Mucosa of descending colon (tissue), 3 donors: ENCODE results near the gene SPATA6L. TPM values are rescaled to one million over a fixed set of nuclear protein-coding genes. Genes with fewer than 3 reads are reported as not detected.

Experiments used
- ATAC-seq: fragments of 200-7000 bp; cut with Tn5 transposase; one replicate; pipeline ENCODE4 v1.9.1; 2020; ENCODE audit warnings: mild to moderate bottlenecking, moderate library complexity
- DNase-seq, 3 donors: peaks; one replicate each; pipeline ENCODE4 v3.0.0-alpha.2; 2020
- H3K36me3 ChIP-seq: fragments of 200-600 bp; one replicate; pipeline ENCODE4 v1.8.0; 2021; ENCODE audit warnings: low read depth, mild to moderate bottlenecking
- H3K4me1 ChIP-seq: fragments of 200-600 bp; one replicate; pipeline ENCODE4 v1.8.0; 2021; ENCODE audit warnings: low read depth, mild to moderate bottlenecking
- H3K4me3 ChIP-seq: fragments of 200-600 bp; one replicate; pipeline ENCODE4 v1.8.0; 2021; ENCODE audit warnings: mild to moderate bottlenecking
- H3K9me3 ChIP-seq: fragments of 200-600 bp; one replicate; pipeline ENCODE4 v1.8.0; 2021; ENCODE audit warnings: mild to moderate bottlenecking
- intact Hi-C, 2 donors: fragments of 100-400 bp; cut with DNase I in 1 of 2; cut with micrococcal nuclease in 1 of 2; formaldehyde crosslinking; loops; one replicate each; pipeline versions ENCODE4 v1.11.0 to v1.11.1; 2022; cut with DNase I, micrococcal nuclease
- total RNA-seq, 3 donors: library from RNA; stranded (reverse); fragmentation: NEBNext Ultra II Directional in 2 of 3; extraction: Animal tissue kit (Norgen Biotek cat#: 25700) in 2 of 3; gene quantifications; one replicate each; pipeline versions ENCODE4 v1.2.1 to v1.2.4, GENCODE V29; 2021 to 2023
- TF ChIP-seq, protein P1 (sequence below): fragments of 200-600 bp; IDR thresholded peaks from one replicate; pipeline ENCODE4 v1.8.0; 2022; ENCODE audit warnings: antibody characterized with exemption, mild to moderate bottlenecking
- donor health status: DM: no; HTN: no; CAD: no; lungs with moderate emphysema.
- donor health status: DM: no; HTN: no; CAD: no.
- donor health status: DM: no; HTN: yes; CAD: no.

The SPATA6L gene
- total RNA-seq, 3 donors from 2014 or later, result 4.5 to 4.9 (median 4.7) TPM

DNA sequence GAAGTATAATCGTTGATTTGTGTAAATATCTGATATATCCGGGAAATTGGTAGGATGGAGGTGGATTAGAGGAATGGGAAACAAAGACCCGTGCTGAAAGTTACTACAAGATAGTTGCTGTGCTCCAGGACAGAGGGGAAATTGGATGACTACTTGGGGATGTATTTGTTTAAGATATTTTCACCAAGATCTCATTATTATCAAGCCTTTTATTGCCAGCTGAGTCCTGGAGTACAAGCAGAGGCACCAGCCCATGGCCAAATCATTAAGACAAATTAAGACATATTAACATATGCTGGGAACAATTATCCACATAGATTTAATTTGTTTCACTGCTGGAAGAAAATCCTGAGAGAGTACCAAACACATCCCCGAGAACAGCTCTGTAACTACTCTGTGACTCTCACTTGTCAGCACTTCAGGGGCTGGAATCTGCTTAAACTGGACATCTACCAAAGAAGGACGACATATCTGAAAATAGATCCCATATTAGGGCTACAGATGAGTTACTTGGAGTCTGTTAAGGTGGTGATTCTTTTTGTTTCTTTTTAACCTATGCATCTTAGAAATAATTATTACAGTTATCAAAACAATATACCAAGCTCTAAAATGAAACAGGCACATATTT, 107.8 kb downstream of the SPATA6L start:
- no peak overlapping the region for H3K4me3 ChIP-seq
- intact Hi-C loops, result no loop called here
- TF ChIP-seq, protein P1, sequence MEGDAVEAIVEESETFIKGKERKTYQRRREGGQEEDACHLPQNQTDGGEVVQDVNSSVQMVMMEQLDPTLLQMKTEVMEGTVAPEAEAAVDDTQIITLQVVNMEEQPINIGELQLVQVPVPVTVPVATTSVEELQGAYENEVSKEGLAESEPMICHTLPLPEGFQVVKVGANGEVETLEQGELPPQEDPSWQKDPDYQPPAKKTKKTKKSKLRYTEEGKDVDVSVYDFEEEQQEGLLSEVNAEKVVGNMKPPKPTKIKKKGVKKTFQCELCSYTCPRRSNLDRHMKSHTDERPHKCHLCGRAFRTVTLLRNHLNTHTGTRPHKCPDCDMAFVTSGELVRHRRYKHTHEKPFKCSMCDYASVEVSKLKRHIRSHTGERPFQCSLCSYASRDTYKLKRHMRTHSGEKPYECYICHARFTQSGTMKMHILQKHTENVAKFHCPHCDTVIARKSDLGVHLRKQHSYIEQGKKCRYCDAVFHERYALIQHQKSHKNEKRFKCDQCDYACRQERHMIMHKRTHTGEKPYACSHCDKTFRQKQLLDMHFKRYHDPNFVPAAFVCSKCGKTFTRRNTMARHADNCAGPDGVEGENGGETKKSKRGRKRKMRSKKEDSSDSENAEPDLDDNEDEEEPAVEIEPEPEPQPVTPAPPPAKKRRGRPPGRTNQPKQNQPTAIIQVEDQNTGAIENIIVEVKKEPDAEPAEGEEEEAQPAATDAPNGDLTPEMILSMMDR, result no peak
- no peak for DNase-seq
- no peaks in the 10 kb centered on the region for H3K36me3 ChIP-seq
- no peaks in the 10 kb centered on the region for H3K4me1 ChIP-seq
- no peaks in the 10 kb centered on the region for H3K9me3 ChIP-seq
- no peak for ATAC-seq

DNA sequence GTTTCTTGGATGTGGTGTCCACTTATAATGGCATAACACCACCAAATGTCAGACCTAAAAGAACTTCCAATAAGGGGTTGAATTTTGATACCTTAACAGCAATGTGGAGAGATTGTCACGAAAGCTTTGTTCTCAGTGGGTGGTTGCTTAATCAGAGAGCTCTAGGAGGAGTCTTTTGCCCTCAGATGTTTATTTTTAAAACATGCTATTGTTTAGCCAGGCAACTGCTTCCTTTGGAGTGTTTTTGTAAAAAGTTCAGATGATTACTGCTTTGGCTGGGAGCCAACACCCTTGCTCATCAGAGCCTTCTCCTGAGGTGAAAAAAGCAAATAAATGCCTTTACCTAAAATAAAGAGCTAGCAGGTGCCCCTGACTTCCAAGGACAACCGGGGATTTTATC, 111.0 kb downstream of the SPATA6L start:
- Histone ChIP-seq H3K4me1 (no peaks in the 10 kb centered on the region), H3K36me3 (no peaks in the 10 kb centered on the region), H3K4me3 (no peak overlapping the region), H3K9me3 (no peaks in the 10 kb centered on the region)
- ATAC-seq (no peak), DNase-seq (no peak)
- intact Hi-C loops, result no loop called here
- TF ChIP-seq, protein P1, result no peak

DNA sequence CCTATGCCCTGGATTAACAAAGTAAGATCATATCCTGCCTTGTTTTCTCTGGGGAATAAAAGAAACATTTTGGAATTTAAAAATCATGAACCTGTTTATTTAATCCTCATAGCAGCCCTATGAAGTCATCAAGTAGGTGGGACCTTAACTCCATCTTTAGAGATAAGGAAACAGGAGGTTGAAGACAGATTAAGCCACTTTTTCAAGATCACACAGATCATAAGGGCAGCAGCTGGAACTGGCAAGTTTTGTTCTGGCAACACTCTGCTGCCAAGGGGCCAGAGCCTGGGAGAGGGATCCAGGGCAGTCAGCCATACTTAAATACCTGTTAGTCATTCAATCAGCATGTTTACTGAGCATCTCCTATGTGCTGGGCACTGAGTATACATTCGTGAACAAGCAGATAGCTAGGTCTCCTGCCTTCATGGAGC, 112.3 kb downstream of the SPATA6L start:
- TF ChIP-seq, protein P1, result no peak
- DNase-seq (no peak), ATAC-seq (no peak)
- Histone ChIP-seq H3K4me1 (no peaks in the 10 kb centered on the region), H3K4me3 (no peak overlapping the region), H3K36me3 (no peaks in the 10 kb centered on the region), H3K9me3 (no peaks in the 10 kb centered on the region)
- intact Hi-C loops, result no loop called here

DNA sequence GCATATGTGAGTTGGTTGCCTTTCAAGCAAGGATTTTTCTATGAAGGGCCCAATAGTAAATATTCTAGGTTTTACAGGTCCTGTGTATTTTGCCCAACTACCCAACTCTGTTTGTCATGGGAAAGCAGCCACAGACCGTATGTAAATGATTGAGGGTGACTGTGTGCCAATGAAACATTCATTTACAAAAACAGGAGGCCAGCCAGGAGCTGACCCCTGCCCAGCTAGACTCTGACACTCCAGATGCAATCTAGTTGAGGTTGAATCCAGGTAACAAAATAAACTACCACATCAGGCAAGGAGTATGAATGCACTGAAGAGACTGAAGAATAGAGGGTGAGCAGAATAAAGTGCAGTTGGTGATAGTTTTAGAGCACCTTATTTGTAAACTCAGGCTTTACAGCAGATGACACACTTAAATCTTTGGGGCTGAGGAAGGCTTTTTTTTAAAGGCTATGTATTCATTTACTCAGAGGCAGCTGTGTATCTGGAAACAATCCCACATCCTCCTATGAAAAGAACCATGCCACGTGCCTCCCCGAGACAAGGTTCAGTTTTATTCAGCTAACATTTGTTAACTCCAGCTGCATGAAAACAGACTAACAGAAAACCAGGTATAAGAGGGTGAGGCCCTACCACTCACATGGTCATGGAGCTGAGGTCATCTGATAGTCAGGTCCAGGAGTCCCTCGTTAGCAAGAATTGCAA, 115.3 kb downstream of the SPATA6L start:
- TF ChIP-seq, protein P1, result no peak
- DNase-seq, result no peak
- no peaks in the 10 kb centered on the region for H3K4me1 ChIP-seq
- peak; percentile 19 for ATAC-seq
- intact Hi-C loops, result no loop called here
- H3K9me3 ChIP-seq, result no peaks in the 10 kb centered on the region
- H3K4me3 ChIP-seq, result no peak overlapping the region
- H3K36me3 ChIP-seq, result no peaks in the 10 kb centered on the region

DNA sequence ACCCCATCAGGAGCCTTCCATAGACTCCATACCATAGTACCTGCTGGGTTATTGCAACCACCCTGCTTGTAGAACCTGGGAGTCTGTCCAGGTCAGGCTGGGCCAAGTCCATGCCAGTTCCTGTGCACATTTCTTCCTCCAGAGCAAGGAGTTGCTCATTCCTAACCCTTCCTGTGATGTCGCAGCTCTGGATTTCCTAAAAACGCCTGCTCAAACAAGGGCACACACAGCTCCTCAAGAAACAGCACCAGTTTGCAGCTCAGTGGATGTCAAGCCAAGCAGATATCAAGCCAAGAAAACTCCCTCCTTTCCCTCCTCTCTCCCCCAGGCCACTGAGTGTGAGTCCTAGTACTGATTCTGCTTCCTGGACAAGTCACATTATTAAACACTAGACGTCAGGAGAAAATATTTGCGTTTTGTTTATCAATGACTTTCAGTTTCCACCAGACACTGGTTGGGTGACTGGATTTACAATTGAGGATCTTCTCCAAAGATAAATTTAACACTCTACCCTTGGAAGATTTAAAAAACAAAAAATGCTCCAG, 116.5 kb downstream of the SPATA6L start:
- Histone ChIP-seq H3K4me3 (no peak overlapping the region), H3K4me1 (no peaks in the 10 kb centered on the region), H3K36me3 (no peaks in the 10 kb centered on the region), H3K9me3 (no peaks in the 10 kb centered on the region)
- DNase-seq (no peak), ATAC-seq (no peak)
- intact Hi-C loops, result no loop called here
- TF ChIP-seq, protein P1, result no peak
